Stimulated activated naive CD4-positive, alpha-beta T cell (primary cell): Measurements from ENCODE around the gene HMGCLL1.

Experiments used
- DNase-seq, 6 experiments: peaks; one replicate each; lab custom pipeline; 2025; lab: John Stamatoyannopoulos, UW

HMGCLL1 gene

DNA sequence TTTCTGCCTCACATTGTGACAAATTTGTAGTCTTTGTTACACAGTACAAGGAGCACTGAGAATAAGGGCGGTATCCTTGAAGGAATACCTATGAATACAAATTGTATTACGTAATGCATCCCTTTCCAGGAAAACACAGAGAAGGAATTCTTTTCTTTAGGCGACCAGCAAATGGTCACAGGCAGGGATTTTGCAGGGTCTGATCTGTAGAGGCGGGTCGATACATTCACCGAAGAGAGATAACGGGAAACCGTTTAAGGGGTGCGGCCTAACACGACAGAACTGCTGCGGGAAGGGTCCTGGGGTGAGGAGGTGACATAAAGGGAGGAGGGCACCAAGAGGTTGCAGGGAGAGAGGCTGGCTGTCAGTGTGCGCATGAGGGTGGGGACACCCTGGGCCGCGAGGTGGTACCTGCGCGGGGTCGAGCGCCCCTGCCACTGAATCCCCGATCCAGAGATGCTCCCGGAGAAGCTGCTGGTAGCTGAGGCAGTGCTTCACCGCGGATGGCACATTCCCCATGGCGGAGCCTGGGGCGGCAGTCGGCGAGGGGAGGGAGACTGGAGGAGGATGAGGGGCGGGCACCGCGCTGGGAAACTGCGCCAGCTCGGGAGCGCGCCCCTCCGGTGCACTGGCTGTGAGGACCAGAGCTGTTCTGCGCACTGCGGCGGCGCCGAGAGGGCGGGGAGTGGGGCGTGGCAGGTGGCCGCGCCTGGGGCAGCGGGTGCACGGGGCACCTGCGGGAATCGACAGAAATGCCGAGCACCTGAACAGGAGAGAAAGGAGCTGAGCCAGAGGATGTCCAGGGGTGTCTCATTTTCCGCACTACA lies at the start of gene HMGCLL1:
TSS of gene HMGCLL1 (minus strand) at position 656 of the 827 bp plus-strand sequence. CDS start at position 519, 137 bp downstream.
- DNase-seq: no peak

DNA sequence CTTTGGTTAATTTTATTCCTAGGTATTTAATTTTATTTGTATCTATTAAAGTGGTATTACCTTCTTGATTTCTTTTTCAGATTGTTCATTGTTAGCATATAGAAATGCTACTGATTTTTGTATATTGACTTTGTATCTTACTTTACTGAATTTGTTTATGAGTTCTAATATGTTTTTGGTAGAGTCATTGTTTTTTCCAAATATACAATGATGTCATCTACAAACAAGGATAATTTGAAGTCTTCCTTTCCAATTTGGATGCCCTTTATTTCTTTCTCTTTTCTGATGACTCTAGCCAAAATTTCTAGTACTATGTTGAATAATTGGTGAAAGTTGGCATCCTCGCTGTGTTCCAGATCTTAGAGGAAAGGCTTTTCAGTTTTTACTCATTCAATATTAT lies 43.0 kb upstream of the HMGCLL1 start:
- DNase-seq: no peak

DNA sequence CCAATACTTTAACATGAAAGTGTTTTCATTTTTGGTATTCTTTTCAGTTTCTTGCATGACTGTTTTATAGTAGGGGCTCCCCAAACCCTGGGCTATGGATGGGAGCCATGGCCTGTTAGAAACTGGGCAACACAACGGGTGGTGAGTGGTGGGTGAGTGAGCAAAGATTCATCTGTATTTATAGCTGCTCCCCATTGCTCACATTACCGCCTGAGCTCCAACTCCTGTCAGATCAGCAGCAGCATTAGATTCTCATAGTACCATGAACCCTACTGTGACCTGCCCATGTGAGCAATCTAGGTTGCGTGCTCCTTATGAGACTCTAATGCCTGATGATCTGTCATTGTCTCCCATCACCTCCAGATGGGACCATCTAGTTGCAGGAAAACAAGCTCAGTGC lies 42.3 kb upstream of the HMGCLL1 start:
- no peak for DNase-seq

DNA sequence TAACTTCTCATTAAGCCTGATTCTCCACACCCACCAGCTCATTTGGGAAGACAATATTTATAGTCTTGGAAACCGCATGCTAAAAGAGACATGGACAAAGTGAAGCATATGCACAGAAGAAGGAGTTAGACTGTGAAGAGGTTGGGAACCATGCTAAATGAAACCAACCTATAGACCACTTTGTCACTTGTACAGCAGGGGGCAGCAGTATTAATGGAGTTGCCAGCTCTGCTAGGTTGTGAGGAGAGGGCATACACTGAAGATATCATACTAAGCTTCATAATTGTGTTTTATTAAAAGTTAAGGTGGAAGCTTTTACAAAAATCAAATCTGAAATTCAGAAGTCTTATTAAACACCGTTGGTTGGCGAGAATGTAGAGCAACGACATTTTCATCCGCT lies 38.3 kb upstream of the HMGCLL1 start:
- DNase-seq: no peak

DNA sequence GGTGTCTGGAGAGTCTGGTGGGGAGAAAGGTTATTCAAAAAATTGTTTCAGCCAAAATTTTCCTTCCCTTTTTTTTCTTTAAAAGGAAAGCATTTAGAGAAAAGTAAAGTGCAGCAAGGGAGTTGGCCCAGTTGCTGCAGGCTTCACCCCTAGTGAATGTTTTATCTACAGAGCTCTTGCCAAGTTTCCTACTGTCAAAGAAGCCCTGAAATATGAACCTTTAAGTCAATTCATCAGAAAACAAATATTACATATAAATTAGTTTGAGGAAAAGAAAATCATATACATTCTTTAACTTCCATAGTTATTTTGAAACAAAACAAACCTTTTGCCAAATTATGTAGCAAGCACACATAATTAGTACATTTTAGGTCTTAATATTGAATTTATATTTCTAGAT lies 25.0 kb upstream of the HMGCLL1 start:
- peak in 3 of 6 experiments; percentile 13 to 47 (median 22) for DNase-seq

DNA sequence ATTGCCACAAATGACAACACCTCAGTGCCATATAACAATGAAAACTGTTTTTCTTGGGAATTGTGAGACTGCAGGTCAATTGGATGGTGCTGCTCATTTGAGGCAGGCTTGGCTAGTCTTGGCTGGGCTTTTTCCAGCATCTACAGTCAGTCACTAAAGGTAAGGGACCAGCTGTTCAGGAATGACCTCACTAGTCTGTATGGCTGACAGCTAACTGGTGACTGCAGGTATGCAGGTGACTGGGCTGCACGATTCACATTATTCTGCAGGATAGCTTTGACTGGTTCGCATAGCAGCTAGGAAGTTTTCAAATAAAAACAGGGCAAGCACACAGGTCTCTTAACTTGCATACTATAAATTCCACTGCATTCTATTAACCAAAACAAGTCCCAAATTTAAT lies 22.1 kb upstream of the HMGCLL1 start:
- no peak for DNase-seq

DNA sequence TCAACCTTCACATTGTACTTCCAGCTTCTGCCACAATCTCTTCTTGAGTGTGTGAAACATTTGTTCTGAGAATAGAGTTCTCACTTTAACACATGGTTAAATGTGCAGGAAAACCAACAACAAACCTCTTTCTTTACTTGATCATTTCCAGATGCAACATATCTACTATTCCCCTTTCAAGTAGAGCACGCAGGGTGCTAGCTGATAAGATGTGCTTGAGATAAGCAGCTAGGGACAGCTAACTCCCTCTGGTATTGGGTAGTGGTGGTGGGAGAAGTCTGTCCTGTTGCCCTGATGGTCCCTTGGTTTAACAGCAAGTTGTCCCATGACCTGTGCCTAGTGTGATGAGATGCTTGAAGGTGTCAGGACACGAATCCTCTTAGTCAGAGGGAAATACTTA lies 15.4 kb upstream of the HMGCLL1 start:
- DNase-seq: no peak

DNA sequence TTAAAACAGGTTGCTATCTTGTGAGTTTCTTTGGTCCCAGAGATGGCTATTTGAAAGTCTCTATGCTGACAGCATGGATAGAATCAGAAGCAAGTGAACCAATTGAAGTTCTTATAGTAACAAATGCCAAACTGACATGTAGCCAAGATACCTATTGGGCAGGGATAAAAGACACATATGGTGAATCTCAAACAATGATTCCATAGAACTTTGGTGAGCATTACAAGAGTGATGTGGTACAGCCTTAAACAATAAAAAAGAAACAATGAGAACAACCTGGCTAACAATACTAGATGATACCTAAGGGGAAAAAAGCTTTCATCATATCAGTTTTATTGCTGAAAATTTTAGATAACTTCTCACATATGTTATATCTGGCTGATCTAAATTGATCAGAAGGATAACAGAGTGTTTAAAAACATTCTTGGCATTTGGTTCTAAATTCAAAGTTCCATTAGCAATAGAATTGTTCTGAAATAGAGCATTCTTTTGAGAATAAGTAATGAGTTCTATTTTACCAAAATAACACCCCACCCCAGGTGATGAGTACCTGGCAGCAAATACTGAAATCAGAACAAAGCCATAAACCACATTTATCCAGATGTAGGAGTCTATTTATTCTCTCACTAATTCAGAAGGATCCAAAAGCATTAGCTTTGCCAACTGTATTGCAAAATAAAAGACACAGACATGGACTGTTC lies 5.8 kb upstream of the HMGCLL1 start:
- no peak for DNase-seq

DNA sequence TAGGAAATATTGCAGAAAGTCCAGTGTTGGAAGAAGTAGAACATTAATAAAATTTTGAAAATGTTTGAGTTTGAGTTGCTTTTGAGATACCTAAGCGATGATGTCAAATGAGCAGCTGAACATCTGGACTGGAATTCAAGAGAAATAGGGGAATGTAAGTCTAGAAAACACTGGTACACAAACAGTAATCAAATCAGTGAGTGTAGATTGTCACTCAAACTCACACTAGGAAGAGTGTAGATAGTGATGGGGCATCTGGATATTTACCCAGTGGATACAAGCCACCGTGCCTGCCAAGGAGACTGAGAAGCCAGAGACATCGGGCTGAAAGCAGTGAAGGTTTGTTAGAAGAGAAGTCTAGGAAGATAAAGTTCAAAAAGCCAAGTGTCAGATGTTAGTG lies 2.2 kb downstream of the HMGCLL1 start:
- no peak for DNase-seq

DNA sequence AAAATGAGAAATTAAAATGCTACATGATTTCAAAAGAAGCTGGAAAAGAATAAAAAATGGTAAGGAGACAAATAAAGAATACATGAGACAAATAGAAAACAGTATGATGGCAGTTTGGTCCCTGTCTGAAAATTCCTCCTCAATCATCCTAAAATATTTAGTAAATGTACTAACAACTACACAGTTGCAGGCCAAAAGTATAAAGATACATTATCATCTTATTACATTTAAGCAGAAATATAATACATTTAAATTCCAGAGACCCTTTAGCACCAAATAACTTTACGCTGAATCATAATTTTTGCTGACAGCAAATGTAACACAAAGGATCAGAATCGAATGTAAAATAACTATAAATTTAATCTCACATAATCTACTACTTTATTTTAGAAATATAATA lies 4.4 kb downstream of the HMGCLL1 start:
- no peak for DNase-seq

DNA sequence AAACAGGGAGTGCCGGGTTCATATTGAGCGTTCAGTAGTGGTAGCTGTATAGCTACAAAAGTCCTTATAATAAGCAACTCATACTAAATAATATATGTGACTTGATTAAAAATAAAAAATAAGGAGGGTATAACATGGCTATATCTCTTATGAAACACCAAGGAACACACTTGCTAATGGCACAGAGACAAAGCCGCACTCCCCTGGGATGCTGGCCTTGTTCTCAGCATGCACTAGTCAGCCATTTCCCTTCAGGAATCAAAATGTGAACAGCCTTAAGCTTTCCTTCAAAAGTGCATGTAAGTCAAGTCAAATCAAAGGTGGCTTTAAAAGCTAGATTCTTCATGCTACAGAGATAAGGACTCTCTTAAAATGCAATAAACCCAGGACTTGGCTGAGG lies 9.4 kb downstream of the HMGCLL1 start:
- no peak for DNase-seq

DNA sequence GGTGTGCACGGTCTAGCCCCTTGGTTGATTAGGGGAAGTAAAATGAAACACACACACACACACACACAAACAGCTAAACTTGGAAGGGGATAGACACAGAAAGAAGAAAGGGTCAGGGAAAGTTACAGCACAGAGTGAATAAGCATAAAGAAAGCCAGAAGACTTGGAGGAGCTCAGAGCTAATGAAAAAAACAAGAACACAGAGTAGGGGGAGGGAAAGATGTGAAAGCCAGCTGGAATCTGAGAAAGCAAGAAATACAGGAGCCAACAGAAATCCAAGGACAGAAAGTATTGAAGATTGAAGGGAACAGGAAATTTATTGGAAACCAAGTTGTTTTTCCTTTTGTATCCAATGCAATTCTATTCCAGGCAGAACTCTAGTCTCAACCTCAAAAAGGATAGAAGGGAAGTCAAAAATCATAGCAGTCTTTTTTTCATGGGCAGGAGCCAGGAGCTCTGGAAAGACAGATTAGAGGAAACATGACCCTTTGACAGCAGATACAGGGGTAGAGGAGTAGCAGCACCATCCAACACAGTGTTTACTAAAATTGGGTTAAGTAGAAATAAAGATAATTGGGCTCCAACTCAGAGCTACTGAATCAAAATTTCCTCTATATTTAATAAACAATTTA lies 10.1 kb downstream of the HMGCLL1 start:
- DNase-seq: no peak

DNA sequence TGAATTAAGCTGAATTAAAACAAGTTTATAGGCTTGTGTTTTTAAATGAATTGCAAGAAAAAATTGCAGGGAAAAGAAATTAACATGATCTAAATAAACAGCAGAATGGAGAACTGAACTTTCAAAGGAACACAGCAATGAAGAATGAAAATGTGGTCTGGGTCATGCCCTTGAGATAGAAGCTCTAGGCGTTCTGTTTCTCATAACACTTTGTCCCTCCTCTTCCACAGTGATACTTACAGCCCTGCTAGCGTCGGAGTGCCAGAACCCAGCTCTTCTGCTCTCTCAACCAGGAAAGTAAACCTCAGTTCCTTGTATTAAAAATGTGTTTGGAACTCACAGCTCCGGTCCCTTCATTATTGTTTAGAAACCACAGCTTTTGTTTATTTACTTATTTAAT lies 11.4 kb downstream of the HMGCLL1 start:
- DNase-seq: no peak

DNA sequence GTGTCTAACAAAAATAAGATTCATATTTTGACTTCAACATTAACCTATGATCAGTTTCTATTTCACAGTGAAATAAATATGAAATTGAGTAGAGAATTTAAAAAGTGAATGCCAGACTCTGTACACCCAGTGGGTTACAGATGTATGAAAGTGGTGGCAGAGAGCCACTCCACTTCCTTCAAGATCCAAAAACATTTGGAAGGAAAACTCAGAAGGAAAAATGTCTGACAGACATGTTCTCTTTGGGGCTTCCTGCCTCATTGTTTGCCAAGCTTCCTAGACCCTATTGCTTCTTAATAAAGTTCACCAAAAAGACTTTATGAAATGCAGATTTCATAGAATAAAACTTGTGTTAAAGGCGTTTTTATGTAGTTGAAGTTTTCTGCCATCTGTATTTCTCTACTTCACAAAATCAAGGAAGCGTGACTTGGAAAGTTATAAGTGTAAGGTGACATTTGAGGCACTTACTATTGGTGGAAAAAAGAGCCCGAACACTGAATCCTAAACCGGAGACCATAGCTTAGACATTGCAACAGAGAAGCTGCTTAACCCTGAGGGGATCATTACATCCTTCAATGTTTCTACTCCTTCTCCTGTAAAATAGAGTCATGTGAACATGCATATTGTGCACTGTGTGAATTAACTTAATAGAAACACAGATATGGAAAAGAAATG lies 12.8 kb downstream of the HMGCLL1 start:
- no peak for DNase-seq

DNA sequence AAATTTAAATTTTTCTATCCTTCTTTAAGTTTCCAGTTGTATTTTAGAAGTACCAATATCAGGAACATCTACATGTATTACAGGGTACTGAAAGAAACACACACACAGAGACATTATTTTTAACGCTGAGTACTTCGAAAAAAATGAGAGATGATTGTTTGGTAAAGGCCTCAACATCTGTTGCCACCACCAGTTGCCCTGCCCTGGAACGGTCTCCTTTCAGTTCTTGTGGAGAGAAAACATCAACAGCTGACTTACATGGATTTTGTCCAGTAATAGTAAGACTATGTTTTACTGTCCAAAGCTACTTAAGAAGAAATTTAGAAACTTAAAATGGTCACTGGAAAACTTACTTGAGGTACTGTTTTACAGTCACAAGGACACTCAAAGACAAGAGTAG lies 16.7 kb downstream of the HMGCLL1 start:
- DNase-seq: no peak

DNA sequence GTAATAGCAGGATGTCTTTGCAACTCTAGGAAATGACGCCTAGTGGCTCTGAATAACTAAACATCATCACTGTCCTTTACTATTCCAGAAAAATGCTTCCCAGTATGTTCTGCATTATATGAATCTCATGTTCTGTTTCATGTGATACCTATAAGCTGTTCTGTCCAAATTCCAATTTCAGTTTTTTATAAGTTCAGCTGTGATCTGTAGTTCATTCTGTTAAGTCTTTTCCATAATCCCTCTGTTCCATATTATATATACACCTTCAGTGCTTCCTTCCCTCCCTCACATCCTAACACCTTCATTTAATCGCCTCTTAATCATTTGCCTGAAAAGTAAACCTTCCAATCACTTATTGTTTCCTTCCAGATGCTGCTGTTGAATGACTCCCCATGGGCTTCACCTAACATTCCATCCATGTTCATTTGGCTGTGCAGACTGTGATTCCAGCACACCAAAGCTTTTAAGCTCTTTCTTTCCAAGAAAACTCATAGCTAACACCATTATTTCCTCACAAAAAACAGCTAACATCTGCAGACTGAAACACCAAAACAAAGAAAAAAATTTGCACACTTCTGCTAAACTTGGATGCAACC lies 18.6 kb downstream of the HMGCLL1 start:
- no peak for DNase-seq

DNA sequence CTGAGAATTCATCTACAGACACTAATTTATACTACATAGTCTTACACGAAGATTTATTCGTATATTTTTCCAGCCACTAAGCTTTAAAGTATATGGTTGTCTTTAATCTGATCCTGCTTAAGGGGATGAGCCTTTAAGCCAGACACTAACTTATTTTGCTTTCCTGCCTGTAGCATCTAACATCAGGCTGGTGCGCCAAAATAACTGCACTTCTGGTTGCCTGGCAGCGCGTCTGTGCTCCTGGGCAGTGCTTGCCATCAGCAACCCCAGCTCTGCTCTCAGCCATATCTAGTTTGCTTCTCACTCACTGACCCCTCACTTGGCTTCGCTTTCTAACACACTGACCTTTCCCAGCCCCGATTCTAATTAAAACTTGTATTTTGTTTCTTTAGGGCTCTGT lies 21.8 kb downstream of the HMGCLL1 start:
- DNase-seq: no peak

DNA sequence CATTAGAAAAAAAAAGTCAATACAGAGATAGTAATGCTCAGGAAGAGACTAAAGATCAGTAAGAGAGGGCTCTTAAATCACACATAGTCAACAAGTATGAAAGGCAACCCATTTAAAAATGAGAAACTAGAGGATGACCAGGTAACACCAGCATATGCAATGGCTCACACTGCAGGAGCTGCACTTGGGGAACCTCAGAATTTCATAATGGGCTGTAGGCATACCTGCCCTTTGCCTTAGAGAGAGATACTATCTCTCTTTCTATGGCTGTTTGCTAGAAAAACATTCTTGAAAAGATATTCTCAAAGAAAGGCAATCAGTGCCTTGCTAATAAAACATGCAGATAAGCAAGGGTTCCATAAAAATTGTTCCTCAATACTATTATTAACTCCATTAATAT lies 33.2 kb downstream of the HMGCLL1 start:
- no peak for DNase-seq

DNA sequence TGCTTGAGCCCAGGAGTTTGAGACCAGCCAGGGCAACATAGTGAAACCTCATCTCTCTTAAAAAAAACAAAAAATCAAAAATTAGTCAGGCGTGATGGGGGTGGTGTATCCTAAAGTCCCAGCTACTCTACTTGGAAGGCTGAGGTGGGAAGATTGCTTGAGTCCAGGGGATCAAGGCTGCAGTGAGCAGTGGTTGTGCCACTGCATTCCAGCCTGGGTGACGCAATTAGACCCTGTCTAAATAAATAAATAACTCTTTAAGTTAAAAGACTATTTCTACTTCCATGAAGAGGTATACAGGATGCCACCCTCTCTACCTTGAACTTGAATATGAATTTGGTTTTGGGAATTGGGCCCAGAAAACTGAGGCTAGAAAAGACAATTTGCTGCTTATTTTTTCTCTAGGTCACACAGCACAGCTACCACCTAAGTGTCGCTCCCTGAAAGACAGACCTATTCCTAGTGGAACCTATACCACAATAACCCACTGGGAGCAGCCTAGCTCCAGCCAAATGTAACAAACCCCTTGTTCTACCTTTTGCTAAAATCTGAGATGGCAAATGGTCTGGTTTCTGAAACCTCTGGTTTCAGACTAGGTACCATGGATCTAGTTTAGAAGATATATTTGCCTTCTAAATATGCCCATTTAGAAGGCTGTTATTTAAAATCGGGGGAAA lies 35.2 kb downstream of the HMGCLL1 start:
- DNase-seq: no peak

DNA sequence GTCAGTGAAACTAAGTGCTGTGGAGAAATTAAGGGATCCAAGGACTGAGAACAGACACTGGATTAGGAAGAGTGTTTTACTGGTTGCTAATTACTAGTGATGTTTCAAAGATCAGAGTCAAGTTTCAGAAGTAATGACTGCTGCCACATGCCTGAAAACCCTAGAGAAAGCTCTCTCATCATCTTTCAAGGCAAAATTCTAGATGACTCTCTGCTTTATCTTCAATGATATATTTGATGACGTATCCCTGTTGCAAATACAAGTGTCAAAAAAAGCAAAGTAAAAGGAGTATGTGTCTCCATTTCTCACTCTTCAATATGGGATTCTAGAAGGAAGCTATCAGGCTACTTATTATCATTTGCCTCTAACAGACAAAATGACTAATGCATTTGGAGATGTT lies 38.0 kb downstream of the HMGCLL1 start:
- no peak for DNase-seq

DNA sequence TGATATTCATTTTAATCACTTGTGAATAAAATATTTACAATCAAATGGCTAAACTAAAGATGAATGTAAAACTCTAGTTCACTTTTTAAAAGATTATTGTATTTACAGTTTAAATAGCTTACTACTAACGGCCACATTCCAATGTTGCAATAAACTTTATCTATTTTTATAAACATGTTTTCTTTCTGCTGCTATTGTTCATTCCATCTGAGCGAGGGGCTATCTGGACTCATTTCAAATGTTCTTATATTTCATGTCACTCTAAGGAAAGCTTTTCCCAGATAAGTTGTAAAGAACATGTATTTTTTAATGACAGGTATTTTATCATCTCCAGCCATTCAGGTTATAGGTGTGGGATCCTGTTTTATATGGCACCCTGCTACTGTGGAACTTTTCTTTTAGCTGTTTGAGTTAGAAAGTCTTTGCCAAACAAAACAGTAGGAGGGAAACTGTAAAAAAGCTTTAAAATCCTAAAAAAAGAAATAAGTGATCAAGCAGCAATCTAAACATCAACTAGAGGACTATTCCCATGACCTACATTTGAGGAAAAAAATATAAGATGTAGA lies 42.5 kb downstream of the HMGCLL1 start:
- DNase-seq: no peak
